OCI-LY1 (cell line): Measurements from ENCODE around the gene ABCB11.

Experiments used
- CTCF ChIP-seq: fragments of 200-600 bp; sonication (generic), shearing (Covaris generic); IDR thresholded peaks from 2 replicates; pipeline ENCODE4 v1.5.1; 2017; ENCODE audit warnings: mild to moderate bottlenecking, antibody characterized with exemption, low read length, moderate library complexity, mixed read lengths
- EZH2 ChIP-seq: fragments of 200-600 bp; sonication (generic), shearing (Covaris generic); IDR thresholded peaks from 2 replicates; pipeline ENCODE4 v1.8.0; 2017; ENCODE audit warnings: borderline replicate concordance, mixed run types, mild to moderate bottlenecking, antibody characterized with exemption, low read length, moderate library complexity, mixed read lengths

DNA sequence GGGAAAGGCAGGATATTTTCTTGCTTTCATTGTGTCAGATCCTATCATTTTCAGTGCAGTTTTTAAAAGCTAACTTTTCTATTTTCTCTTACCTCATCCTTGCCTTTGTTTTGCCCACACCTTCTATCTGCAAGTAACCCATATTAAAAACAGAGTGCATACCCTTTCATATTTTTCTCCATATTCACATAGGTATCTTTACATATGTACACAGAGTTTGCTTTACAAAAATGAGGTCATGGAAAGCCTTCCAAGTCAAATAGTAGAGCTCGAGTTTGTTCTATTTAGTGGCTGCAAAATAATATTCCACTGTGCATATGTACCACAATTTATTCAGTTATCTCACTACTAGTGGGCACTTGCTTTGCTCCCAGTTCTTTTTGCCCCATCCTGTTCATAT lies 34.3 kb upstream of the ABCB11 start:
- TF ChIP-seq CTCF = no peak
- TF ChIP-seq EZH2 = no peak
